GM19324 (cell line): ENCODE data around the gene CETP.
"Not testable (repeated sequence)": the region's sequence is repeated elsewhere in the genome, so short reads cannot be mapped to it uniquely, and the experiment has no call there.

Experiments
- ATAC-seq: cut with Tn5 transposase; IDR thresholded peaks from one replicate; pipeline ENCODE4 v1.9.1; 2021; ENCODE audit warnings: mild to moderate bottlenecking, moderate library complexity; ENCODE audit not compliant: unreplicated experiment, low FRiP score

CETP gene

DNA sequence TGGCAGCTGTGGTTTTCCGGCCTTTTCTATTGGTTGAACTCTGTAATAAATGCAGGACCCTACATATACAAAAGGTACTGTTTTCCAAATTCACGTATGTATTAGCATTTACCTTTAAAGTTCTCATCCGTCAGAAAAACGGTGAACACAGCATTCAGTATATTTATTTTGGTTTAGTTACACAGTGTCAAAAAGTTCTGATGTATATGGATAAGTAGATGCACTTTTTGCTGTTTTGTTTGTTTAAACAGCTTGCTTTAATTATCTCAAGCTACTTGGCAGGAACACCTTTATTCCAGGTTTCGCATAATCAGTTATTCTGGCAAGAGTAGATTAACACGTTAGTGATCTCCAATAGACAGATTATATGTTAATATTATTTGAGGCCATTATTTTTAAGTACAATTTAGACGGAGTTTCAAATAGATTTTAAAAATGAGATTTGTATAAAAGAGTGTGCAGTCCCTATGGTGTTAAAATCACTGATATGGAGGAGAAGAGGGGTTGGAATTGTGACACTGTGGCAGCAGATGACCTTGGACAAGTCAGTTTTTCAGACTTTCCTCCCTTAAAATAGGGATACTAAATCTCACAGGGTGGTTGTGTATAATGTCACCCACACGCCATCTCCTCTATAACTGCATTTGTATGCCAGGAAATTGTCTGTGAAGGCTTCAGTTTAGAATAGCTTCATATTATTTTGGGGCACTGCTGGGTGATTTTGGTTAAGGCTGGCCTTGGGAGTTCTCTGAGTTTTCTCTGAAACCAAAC, 27.7 kb upstream of the CETP start:
- no peak for ATAC-seq

- not testable (repeated sequence) for ATAC-seq
These were observed 27.1 kb upstream of the CETP start for GRCh38 chr16:56934599-56935145.

DNA sequence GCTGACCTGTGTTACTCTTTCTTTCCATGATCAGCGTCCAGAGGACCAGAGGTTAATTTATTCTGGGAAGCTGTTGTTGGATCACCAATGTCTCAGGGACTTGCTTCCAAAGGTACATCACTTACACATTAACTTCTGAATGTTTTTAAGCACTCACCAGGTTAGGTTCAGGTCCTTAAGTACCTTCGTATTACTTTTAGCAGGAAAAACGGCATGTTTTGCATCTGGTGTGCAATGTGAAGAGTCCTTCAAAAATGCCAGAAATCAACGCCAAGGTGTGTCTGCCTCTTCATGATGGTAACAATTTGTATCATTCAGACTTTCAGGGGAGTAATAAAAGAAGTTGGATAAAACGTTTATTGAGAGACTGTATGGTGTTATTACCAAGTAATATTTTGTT, 26.5 kb upstream of the CETP start:
- no peak for ATAC-seq

- ATAC-seq = no peak
These were observed 25.3 kb upstream of the CETP start for GRCh38 chr16:56936491-56936890.

DNA sequence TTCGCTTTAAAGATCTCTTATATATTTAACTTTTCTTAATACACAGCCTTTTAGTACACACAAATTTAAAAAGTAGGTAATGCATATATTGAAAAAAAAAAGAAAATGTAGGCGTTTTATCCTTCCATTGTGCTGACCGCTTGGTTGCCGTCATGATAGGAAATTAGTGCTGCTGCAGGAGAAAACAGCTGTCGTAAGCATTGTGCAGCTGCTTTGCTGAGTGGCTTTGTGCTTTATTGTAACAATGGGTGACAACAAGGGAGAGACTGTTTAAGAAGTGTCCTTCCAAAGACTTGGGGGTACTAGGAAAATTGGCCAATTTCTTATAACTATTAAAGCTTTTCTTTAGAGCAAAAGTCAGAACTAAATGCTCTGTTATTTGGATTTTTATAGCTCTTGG, 24.8 kb upstream of the CETP start:
- ATAC-seq = no peak

DNA sequence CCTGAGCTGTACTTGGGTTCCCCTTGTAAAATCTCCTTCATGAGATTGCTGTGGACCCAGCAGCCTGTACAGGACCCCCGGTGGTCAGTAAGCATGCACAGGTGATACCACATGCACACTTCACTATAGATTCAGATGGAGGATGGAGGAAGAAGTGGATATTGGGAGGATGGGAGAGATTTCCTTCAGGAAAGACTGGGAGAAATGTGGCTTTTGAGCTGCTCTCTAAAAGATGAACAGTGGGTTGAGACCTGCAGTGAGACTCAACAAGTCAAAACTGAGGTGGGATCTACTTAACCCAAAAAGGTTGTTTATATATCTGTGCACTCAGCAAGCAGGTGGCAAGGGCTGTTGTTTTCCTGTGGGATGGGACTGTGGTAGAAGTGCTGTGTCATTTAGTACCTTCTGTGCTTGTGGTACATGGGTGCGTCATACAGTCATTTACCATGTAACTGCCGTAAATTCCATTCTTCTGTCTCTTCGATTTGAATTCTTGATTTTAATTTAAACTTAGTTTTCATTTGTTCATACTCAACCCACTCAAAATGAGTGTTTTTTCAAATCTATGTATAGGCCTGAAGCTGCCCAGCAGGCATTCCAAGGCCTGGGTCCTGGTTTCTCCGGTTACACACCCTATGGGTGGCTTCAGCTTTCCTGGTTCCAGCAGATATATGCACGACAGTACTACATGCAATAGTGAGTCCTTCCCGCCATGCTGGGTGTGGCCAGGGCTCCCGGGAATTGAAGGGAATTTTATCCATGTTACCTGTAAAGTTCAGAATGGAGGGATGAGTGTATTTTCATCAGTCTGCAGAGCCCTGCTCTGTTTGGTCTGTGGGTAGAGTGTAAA, 22.9 kb upstream of the CETP start:
- no peak for ATAC-seq

DNA sequence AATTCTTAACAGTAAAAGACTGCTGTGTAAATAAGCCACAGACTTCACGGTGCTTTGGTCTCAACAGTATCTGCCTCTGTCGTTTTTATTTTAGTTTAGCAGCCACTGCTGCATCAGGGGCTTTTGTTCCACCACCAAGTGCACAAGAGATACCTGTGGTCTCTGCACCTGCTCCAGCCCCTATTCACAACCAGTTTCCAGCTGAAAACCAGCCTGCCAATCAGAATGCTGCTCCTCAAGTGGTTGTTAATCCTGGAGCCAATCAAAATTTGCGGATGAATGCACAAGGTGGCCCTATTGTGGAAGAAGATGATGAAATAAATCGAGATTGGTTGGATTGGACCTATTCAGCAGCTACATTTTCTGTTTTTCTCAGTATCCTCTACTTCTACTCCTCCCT, 21.9 kb upstream of the CETP start:
- no peak for ATAC-seq

DNA sequence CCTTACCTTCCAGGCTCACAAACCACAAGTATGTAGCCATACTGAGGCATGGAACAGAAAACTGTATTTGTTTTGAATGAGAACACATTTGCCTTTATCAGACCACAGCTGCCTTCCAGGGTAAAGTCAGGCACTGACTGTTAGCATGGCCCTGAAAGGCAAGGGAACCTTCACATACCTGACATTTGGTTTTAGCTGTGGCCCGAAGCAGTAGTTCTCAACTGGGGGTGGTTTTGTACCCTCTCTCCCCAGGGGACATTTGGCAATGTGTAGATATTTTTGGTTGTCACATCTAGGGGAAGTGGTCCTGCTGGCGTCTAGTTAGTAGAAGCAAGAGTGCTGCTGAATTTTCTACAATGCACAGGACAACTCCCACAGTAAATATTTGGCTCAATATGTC, 20.7 kb upstream of the CETP start:
- ATAC-seq = no peak

- ATAC-seq = no peak
These were observed 19.9 kb upstream of the CETP start for GRCh38 chr16:56941856-56942331.

- ATAC-seq = no peak
These were observed 17.9 kb upstream of the CETP start for GRCh38 chr16:56943761-56944375.

- no peak for ATAC-seq
These were observed 16.6 kb upstream of the CETP start for GRCh38 chr16:56944954-56945839.

DNA sequence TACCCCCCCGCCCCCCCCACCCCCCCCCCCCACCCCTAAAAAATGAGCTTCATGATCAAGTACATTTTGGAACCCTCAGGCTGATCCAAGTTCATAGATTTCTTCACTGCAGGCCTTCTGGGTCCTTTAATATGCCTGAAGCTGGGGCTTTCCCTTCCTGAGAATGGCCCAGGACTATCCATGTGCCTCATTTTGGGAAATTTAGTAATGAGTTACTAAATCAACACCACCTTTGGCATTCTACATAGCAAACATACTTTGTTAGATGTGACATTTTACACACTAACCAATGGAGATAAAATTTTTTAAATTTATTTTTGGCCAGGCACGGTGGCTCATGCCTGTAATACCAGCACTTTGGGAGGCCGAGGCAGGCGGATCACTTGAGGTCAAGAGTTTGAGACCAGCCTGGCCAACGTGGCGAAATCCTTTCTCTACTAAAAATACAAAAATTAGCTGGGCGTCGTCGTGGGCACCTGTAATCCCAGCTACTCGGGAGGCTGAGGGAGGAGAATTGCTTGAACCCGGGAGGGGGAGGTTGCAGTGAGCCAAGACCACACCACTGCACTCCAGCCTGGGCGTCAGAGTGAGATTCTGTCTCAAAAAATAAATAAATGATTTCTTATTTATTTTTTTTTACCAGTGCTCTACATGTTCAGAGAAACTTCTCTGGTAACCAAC, 15.8 kb upstream of the CETP start:
- ATAC-seq = no peak

GRCh38 chr16:56946767-56947603, 14.8 kb upstream of the CETP start:
- ATAC-seq = no peak

GRCh38 chr16:56947604-56947995, 14.2 kb upstream of the CETP start:
- ATAC-seq = no peak

DNA sequence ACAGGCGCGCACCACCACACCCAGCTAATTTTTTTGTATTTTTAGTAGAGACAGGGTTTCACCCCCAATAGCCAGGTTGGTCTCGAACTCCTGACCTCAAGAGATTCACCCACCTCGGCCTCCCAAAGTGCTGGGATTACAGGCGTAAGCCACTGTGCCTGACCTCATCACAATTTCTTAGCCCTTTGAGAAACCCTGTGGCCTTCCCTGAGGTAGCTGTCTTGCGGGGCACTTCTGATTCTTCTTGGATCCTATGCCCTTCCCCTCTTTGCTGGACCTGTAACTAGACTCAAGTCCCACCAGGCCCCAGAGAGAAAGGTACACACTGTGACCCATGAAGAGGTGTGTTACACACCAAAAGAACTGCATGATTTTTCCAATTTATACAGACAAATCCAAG, 13.5 kb upstream of the CETP start:
- ATAC-seq = no peak

- ATAC-seq = no peak
These were observed 11.7 kb upstream of the CETP start for GRCh38 chr16:56950051-56950450.

- ATAC-seq = no peak
These were observed 11.3 kb upstream of the CETP start for GRCh38 chr16:56950455-56950854.

GRCh38 chr16:56950881-56951771, 10.6 kb upstream of the CETP start:
- no peak for ATAC-seq
